Motor neuron (in vitro differentiated cells): ENCODE results near the gene HPSE2. TPM values are rescaled to one million over a fixed set of nuclear protein-coding genes. Genes with fewer than 3 reads are reported as not detected.
A peak's percentile ranks its signal among the peaks of the same experiment; 100 is the strongest.

Experiments used
- ATAC-seq, 8 experiments: fragments of 200-7000 bp; cut with Tn5 transposase; replicated peaks in 6 of 8; 2 replicates each; pipeline ENCODE4 v1.8.0; 2021; ENCODE audit warnings: mild to moderate bottlenecking in 8 of 8, moderate library complexity in 8 of 8
- H3K27ac ChIP-seq, 2 donors: fragments of 250-450 bp; sonication (Bioruptor Pico); 2 replicates each; pipeline ENCODE4 v1.9.0; 2021; ENCODE audit warnings: antibody characterized with exemption in 2 of 2, mild to moderate bottlenecking in 2 of 2, moderate library complexity in 1 of 2
- H3K4me1 ChIP-seq, 2 donors: fragments of 250-450 bp; sonication (Bioruptor Pico); replicated peaks in 1 of 2; 2 replicates each; pipeline ENCODE4 v1.6.1; 2021; ENCODE audit warnings: antibody characterized with exemption in 2 of 2, mild to moderate bottlenecking in 2 of 2, moderate library complexity in 1 of 2
- H3K4me3 ChIP-seq, 5 donors: fragments of 250-450 bp; sonication (Bioruptor Pico); 2 replicates each; pipeline ENCODE4 v1.9.0; 2021; ENCODE audit warnings: antibody characterized with exemption in 5 of 5, mild to moderate bottlenecking in 5 of 5, moderate library complexity in 4 of 5
- WGBS, 10 experiments: fragments of 450-650 bp; shearing (Covaris generic); methylation state at CpG; one replicate each; pipeline ENCODE4 v1.0.0; 2022; 5-methylcytosine and 5-hydroxymethylcytosine counted together
- in situ Hi-C, 9 experiments: fragments of 400-800 bp; cut with MboI; loops; one replicate each; pipeline ENCODE4 v1.15.0; 2021; ENCODE audit warnings: low sequenced_read_pairs in 9 of 9, low pct_unique_long_range_greater_than_20kb in 2 of 9; ENCODE audit not compliant: unreplicated experiment in 9 of 9
- total RNA-seq, 8 experiments: library from RNA; unstranded; fragments of 300-600 nt; gene quantifications; 2 replicates each; pipeline versions ENCODE4 v1.2.3 to v1.2.4, GENCODE V29; 2022

The HPSE2 gene
- total RNA-seq, 8 experiments from 2014 or later = 0.05 to 0.62 (median 0.13) TPM; not detected in 1

DNA sequence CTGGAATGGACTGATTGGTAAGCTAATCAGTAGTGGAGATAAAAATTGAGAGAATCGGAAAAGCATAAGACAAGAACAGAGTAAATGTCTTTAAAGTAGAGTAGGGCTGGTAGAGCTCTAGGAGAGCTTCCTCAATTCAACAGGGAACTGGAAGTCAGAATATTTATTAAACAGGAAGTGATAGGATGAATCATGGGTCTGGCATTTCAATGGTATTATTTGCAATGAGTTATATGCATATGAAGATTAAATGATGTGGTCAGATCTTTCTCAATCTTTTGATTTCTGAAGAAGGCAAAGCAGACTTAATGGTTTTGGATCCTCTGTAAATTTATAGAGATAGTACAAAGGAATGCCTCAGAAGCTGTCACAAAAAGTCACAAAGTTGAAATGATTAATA is 349.0 kb downstream of the HPSE2 start:
- no peak overlapping the region for H3K27ac ChIP-seq
- H3K4me3 ChIP-seq = no peak overlapping the region
- in situ Hi-C loops = no loop called here
- WGBS, 10 experiments = 0 to 100% (median 85%) methylated on average over 1 of the region's 1 CpG; no CpG with 5 or more reads in 2 of the 10 experiments
- no peaks in the 10 kb centered on the region for H3K4me1 ChIP-seq
- ATAC-seq = peak in 2 of 8 experiments; percentile 52 to 76

DNA sequence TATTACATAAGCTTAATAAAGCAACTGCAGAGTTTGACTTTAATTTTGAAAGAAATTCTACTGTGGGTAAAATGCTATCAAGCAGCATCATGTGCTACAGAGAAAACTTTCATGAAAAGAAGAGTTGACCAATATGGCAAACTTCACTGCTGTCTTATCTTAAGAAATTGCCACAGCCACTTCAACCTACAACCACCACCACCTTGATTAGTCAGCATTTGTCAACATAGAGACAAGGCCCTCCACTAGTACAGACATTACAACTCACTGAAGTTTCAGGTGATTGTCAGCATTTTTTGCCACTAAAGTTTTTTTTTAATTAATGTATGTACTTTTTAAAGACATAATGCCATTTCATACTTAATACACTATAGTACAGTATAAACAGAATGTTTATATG is 350.3 kb downstream of the HPSE2 start:
- no peak overlapping the region for H3K27ac ChIP-seq
- in situ Hi-C loops = no loop called here
- H3K4me3 ChIP-seq = no peak overlapping the region
- no peak for ATAC-seq
- no peaks in the 10 kb centered on the region for H3K4me1 ChIP-seq

DNA sequence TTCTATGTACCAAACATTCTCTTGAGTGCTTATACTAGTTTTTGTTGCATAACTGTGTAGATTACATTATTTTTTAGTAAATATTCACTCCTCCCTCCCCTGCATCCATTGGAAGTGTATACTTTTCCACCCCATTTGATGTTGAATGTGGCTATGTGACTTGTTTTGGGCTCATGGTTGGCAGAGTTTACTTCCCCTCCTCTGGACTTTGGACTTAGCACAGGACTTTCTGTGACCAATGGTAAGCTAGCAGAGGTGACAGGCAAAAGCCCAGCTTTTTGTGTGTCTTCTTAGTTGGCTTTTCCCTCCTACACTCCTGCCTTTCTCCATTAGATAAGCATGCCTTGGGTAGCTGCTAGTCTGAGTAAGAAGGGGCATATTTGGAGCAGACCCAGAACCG is 353.9 kb downstream of the HPSE2 start:
- Histone ChIP-seq H3K4me3 (no peak overlapping the region), H3K4me1 (no peaks in the 10 kb centered on the region), H3K27ac (no peak overlapping the region)
- in situ Hi-C loops = no loop called here
- no peak for ATAC-seq
- 14 to 100% (median 60%) methylated on average over 1 of the region's 1 CpG; no CpG with 5 or more reads in 5 of the 10 experiments for WGBS, 10 experiments

DNA sequence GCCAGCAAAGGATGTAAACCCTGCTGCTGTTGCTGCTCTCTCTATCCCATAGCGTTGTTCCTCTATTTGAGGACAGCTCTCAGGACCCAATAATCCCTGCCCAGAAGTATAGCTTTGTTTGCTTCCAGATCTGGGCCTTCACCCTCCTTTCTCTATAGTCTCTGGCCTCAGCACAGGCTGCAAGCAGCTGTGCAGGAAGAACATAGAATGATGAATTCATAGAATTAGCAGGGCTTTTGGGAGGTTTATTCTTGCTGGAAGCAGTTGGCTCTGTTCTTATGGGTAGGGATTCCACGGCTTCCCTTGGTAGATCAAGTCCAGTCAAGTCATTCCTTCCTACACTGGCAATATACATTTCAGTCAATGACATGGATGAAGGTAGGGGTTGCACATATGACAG is 354.7 kb downstream of the HPSE2 start:
- in situ Hi-C loops = no loop called here
- no peak for ATAC-seq
- Histone ChIP-seq H3K27ac (no peak overlapping the region), H3K4me3 (no peak overlapping the region), H3K4me1 (no peaks in the 10 kb centered on the region)
- WGBS, 10 experiments = 0 to 83% (median 42%) methylated on average over 1 to 2 of the region's 2 CpGs; no CpG with 5 or more reads in 4 of the 10 experiments

DNA sequence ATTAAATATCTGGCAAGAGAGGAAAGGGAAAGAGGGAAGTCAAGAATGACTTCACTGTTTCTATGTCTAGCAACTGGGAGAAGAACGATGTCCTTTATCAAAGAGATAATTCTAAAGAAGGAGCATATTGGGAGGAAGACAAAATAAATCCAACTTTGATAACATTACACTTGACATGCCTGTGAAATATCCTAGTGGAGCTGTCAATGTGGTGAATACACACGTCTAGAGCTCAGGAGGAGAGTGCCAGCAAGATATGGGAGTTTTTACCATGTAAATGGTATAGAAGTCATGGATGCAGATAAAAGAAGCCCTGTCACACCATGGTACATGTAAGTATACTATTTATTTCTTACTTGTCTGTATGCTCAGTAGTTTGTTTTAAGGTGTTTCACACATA is 356.7 kb downstream of the HPSE2 start:
- in situ Hi-C loops = no loop called here
- Histone ChIP-seq H3K4me3 (no peak overlapping the region), H3K4me1 (no peaks in the 10 kb centered on the region), H3K27ac (no peak overlapping the region)
- no peak for ATAC-seq
- 26 to 100% (median 67%) methylated on average over 1 to 2 of the region's 2 CpGs; no CpG with 5 or more reads in 1 of the 10 experiments for WGBS, 10 experiments

DNA sequence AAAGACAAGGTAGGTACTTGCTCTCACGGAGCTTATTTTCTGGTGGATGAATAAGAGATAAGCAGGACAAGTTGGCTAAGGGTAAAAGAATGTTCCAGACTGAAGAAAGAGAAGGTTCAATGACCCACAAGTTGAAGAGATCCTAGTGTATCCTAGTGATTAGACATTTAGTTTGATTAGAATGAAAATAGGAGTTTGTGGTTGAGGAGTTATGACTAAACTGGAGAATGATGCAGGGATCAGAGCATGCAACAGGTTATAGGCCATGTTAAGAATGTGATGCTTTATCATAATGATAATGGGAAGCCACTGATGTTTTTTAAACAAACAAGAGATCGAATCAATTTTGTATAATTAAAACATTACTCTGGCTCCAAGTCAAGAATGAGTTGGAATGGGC is 357.2 kb downstream of the HPSE2 start:
- Histone ChIP-seq H3K27ac (no peak overlapping the region), H3K4me3 (no peak overlapping the region), H3K4me1 (no peaks in the 10 kb centered on the region)
- WGBS, 10 experiments = 14 to 93% (median 50%) methylated on average over 1 to 2 of the region's 2 CpGs; no CpG with 5 or more reads in 1 of the 10 experiments
- ATAC-seq = no peak
- in situ Hi-C loops = no loop called here

DNA sequence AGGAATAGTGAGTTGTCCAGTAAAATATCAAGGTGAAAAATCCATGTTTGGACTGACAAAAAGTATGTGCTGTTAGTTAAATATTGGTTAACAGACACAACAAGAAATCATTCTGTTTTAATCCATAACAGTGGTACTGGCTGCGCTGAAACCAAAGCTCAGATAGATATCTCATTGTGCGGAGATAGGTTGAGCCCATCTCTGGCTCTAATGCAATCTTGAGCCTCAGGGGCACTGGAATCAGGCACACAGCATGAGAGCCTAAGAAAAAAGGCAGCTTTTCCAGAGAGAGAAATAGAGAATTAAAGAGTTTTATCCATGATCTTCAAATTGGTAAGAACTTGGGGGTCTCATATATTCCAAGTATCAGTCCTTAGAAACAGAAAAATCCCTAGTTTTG is 373.7 kb downstream of the HPSE2 start:
- WGBS, 10 experiments = 63 to 100% (median 100%) methylated on average over 1 to 2 of the region's 2 CpGs; no CpG with 5 or more reads in 4 of the 10 experiments
- ATAC-seq = no peak
- Histone ChIP-seq H3K27ac (no peak overlapping the region), H3K4me3 (no peak overlapping the region), H3K4me1 (no peaks in the 10 kb centered on the region)
- in situ Hi-C loops = no loop called here

DNA sequence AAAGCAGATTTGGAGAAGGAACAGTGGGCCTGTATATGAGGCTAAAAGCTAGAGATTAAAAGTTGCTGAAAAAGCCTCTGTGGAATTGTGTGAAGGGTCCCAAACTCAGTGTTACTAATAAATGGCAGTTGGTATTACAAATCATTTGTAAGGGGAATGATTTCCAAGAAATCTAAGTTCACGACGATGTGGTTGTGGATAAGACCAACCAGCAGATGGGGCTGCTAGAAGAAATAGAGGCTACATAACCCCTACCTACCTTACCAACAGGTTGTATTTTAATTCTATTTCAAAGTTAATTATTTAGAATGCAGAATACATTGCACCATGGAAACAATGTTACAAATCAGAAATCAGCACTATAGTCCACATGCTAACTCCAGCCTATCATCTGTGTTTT is 377.1 kb downstream of the HPSE2 start:
- no peak overlapping the region for H3K4me3 ChIP-seq
- no peaks in the 10 kb centered on the region for H3K4me1 ChIP-seq
- 30 to 100% (median 81%) methylated on average over 1 to 2 of the region's 2 CpGs; no CpG with 5 or more reads in 4 of the 10 experiments for WGBS, 10 experiments
- in situ Hi-C loops = no loop called here
- ATAC-seq = no peak
- H3K27ac ChIP-seq = no peak overlapping the region

DNA sequence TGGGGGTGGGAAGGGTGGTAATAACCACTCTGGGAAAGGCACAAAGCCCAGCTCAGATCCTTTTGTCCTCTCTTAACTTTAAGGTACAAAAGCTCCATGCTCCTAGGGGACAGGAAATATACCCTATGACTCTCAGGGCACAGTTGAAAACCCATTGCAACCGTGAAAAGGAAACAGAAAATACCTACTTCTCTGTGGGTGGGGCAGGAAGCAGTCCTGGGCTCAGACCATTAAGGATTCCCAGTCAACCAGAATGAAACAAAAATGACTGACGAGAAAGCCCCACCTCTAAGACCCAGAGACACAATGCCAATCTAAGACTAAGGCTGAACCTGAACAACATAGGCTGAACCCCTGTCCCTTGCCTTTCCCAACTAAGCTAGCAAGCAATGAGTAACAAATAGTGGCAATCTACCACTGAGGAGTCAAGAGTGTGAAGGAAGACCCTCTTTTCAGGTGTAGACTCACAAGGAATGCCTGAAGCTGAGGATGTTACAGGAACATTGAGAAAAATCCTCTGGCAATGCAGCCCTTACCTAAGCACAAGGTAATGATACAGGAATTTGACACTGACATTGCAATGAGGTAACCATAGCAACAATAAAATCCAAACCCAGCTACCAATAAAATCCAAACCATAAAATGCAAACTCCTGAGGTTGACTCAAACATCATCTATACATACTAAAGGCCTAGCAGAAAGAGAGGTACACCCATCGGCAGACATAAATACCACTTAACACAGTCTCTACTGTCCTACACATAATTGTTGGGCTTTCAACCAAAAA is 380.1 kb downstream of the HPSE2 start:
- Histone ChIP-seq H3K4me1 (no peaks in the 10 kb centered on the region), H3K4me3 (no peak overlapping the region), H3K27ac (no peak overlapping the region)
- in situ Hi-C loops = no loop called here
- no peak for ATAC-seq
- WGBS, 10 experiments = 0 to 100% (median 84%) methylated on average over 1 to 3 of the region's 3 CpGs; no CpG with 5 or more reads in 4 of the 10 experiments

DNA sequence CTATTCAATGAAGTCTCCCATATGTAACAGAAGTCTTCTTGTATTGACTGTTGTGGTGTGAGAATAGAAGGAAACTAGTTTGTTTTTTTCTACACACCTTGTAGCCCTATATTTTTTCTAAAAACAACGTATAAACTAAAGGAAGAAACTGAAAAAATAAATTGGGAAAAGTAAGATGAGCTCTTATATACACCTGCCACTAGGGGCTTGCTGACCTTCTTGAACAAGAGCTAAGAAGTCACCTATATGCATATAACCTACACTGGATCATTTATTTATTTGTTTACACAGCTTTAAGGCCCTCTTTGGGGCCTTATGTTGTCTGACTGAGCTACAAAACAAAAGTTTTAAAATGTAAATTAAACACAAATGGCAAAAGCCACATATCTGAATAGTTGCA is 383.0 kb downstream of the HPSE2 start:
- no peaks in the 10 kb centered on the region for H3K4me1 ChIP-seq
- H3K4me3 ChIP-seq = no peak overlapping the region
- H3K27ac ChIP-seq = no peak overlapping the region
- WGBS, 10 experiments = 0 to 50% (median 20%) methylated on average over 1 of the region's 1 CpG; no CpG with 5 or more reads in 3 of the 10 experiments
- ATAC-seq = no peak
- in situ Hi-C loops = no loop called here

DNA sequence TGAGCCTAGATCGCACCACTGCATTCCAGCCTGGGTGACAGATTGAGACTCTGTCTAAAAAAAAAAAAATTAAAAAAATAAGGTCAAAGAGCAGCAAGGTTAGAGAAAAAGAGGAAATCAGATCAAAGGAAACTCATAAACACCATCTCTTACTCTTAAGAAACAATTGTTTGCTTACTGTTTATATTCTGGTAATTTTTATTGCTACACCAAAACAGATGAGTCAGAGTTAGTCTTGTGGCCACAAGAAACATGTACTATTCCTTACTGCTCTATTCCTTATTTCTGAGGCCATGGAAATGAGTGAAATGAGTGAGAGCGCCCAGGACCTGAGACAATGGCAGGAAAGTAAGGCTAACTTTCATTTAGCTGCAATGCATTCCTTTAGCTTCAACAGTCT is 387.3 kb downstream of the HPSE2 start:
- no peaks in the 10 kb centered on the region for H3K4me1 ChIP-seq
- in situ Hi-C loops = no loop called here

DNA sequence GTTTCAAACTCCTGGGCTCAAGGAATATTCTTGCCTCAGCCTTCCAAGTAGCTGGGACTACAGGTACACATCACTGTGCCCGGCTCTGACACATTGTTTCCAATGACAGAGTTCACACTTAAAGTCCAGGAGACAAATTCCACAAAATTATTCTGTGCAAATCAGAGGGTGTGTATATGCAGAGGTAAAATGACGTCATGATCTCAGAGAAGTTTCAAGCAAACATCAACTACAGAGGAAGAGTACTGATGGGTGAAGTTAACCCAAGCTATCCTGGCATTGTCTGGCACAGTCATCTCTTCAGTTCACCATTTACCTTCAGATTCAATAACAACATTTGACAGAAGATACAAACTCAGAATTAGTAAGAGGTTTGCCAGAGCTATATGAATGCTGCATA is 388.9 kb downstream of the HPSE2 start:
- no peak for ATAC-seq
- 0 to 100% (median 57%) methylated on average over 1 to 2 of the region's 2 CpGs; no CpG with 5 or more reads in 3 of the 10 experiments for WGBS, 10 experiments
- no peaks in the 10 kb centered on the region for H3K4me1 ChIP-seq
- H3K27ac ChIP-seq = no peak overlapping the region
- no peak overlapping the region for H3K4me3 ChIP-seq
- in situ Hi-C loops = no loop called here

More for the DNA sequence above, 387.3 kb downstream of the HPSE2 start:
- 59 to 100% (median 87%) methylated on average over 1 to 2 of the region's 2 CpGs; no CpG with 5 or more reads in 2 of the 10 experiments for WGBS, 10 experiments
- H3K4me3 ChIP-seq = no peak overlapping the region
- ATAC-seq = no peak
- no peak overlapping the region for H3K27ac ChIP-seq

DNA sequence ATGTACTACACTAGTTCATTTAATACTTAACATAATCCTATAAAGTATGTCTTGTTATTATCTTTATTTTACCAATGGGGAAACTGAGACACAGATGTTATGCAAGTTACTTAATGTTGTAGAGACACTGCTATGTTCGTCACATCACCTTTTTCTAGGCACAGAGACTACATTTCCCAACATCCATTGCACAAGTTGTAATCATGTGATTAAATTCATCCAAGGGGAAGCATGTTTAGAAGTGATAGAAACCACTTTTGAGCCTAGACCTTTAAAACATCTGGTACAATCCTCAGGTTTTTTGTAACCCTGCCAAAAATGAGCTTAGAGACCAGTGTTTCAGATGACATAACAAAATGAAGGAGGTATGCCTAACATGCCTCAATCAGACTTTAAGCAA is 402.1 kb downstream of the HPSE2 start:
- no peak overlapping the region for H3K27ac ChIP-seq
- 25 to 100% (median 65%) methylated on average over 1 of the region's 1 CpG; no CpG with 5 or more reads in 4 of the 10 experiments for WGBS, 10 experiments
- in situ Hi-C loops = no loop called here
- H3K4me3 ChIP-seq = no peak overlapping the region
- H3K4me1 ChIP-seq = no peaks in the 10 kb centered on the region
- no peak for ATAC-seq

DNA sequence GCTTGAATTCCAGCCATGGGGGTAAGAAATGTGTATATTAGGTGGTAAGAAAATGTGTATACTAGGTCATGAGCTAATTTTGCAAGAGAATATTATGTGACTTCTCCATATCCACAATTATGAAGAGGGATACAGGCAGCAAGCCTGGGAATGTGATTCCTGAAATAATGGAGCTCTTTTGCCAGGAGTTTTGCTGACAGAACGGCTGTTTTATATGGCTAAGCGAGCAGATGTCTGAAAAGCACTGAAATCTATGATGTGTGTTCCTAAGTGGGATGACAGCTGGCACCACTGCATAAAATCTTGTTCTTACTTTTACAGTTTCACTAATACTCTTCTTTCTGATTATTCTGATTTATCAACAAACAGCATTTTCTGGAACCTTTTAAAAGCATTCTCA is 402.9 kb downstream of the HPSE2 start:
- 0 to 90% (median 42%) methylated on average over 1 to 2 of the region's 2 CpGs; no CpG with 5 or more reads in 4 of the 10 experiments for WGBS, 10 experiments
- no peak overlapping the region for H3K4me3 ChIP-seq
- no peaks in the 10 kb centered on the region for H3K4me1 ChIP-seq
- in situ Hi-C loops = no loop called here
- H3K27ac ChIP-seq = no peak overlapping the region
- ATAC-seq = no peak
